OCI-LY7 (cell line): ENCODE data around the gene FN3K. TPM values are rescaled to one million over a fixed set of nuclear protein-coding genes. Genes with fewer than 3 reads are reported as not detected.

Experiments used
- BruUV-seq: library from RNA; stranded (reverse); fragments of 400-500 nt; replicated peaks from 2 replicates; lab custom pipeline; 2021; lab: Mats Ljungman, UMichigan
- CTCF ChIA-PET: fragments of 300-600 bp; sonication (Branson Sonifier 250); formaldehyde crosslinking; loops from one replicate; lab custom pipeline; 2022; ENCODE audit warnings: antibody characterized with exemption; ENCODE audit not compliant: unreplicated experiment; lab: Charles Lee
- POLR2A ChIA-PET: fragments of 300-600 bp; sonication (Branson Sonifier 250); formaldehyde crosslinking; loops from one replicate; lab custom pipeline; 2022; ENCODE audit warnings: antibody characterized with exemption; lab: Charles Lee
- DNase-seq: peaks from one replicate; pipeline ENCODE4 v3.0.0-alpha.2; 2015; ENCODE audit warnings: low spot score
- H2AFZ ChIP-seq: fragments of 200-600 bp; sonication (generic), shearing (Covaris generic); 2 replicates; pipeline ENCODE4 v1.6.1; 2014; ENCODE audit warnings: mild to moderate bottlenecking, antibody characterized with exemption, low read length, moderate library complexity
- H3K27ac ChIP-seq: fragments of 200-600 bp; sonication (generic); 2 replicates; pipeline ENCODE4 v1.5.1; 2014; ENCODE audit warnings: mixed run types, low read depth, mild to moderate bottlenecking, moderate library complexity, low read length, inconsistent platforms; ENCODE audit not compliant: poor library complexity, severe bottlenecking
- H3K36me3 ChIP-seq: fragments of 200-600 bp; sonication (generic); 2 replicates; pipeline ENCODE4 v1.6.1; 2014; ENCODE audit warnings: mild to moderate bottlenecking, antibody characterized with exemption, low read length, moderate library complexity, mixed read lengths; ENCODE audit not compliant: insufficient read depth
- H3K4me1 ChIP-seq: fragments of 200-600 bp; sonication (generic); 2 replicates; pipeline ENCODE4 v1.5.1; 2014; ENCODE audit warnings: mild to moderate bottlenecking, low read length; ENCODE audit not compliant: insufficient read depth, poor library complexity, severe bottlenecking
- H3K4me2 ChIP-seq: fragments of 200-600 bp; sonication (generic); 2 replicates; pipeline ENCODE4 v1.6.1; 2014; ENCODE audit warnings: mild to moderate bottlenecking, low read length
- H3K4me3 ChIP-seq: fragments of 200-600 bp; sonication (generic); 2 replicates; pipeline ENCODE4 v1.5.1; 2014; ENCODE audit warnings: mild to moderate bottlenecking, low read depth, low read length; ENCODE audit not compliant: poor library complexity, severe bottlenecking
- H3K79me2 ChIP-seq: fragments of 200-600 bp; sonication (generic); 2 replicates; pipeline ENCODE4 v1.6.1; 2016; ENCODE audit warnings: low read depth, mild to moderate bottlenecking, low read length, moderate library complexity, mixed read lengths; ENCODE audit not compliant: insufficient read depth
- H3K9me2 ChIP-seq: fragments of 200-600 bp; sonication (generic); 2 replicates; pipeline ENCODE4 v1.6.1; 2016; ENCODE audit warnings: mild to moderate bottlenecking, low read length, mixed read lengths; ENCODE audit not compliant: insufficient read depth
- H3K9me3 ChIP-seq: fragments of 200-600 bp; sonication (generic); 2 replicates; pipeline ENCODE4 v1.6.1; 2014; ENCODE audit warnings: mild to moderate bottlenecking, mixed run types, low read length, mixed read lengths
- H4K20me1 ChIP-seq: fragments of 200-600 bp; sonication (generic); 2 replicates; pipeline ENCODE4 v1.6.1; 2014; ENCODE audit warnings: mild to moderate bottlenecking, antibody characterized with exemption, low read length, moderate library complexity, mixed read lengths; ENCODE audit not compliant: insufficient read depth
- CTCF ChIP-seq: fragments of 200-600 bp; sonication (generic); conservative IDR thresholded peaks from 2 replicates; pipeline ENCODE4 v1.5.1; 2014; ENCODE audit warnings: mild to moderate bottlenecking, antibody characterized with exemption, low read length, moderate library complexity, mixed read lengths
- EZH2phosphoT487 ChIP-seq: fragments of 200-600 bp; sonication (generic); IDR thresholded peaks from 2 replicates; pipeline ENCODE4 v1.6.1; 2018; ENCODE audit warnings: low read depth, borderline replicate concordance, mild to moderate bottlenecking, mixed run types, antibody characterized with exemption, low read length, moderate library complexity, mixed read lengths
- intact Hi-C: fragments of 100-400 bp; cut with micrococcal nuclease; formaldehyde crosslinking; loops from one replicate; pipeline ENCODE4 v1.10.0; 2022; ENCODE audit not compliant: unreplicated experiment
- total RNA-seq, 2 experiments: library from RNA; depleted of rRNA in 1 of 2; stranded (reverse); fragments of >200 nt in 1 of 2; shearing (Covaris generic) in 1 of 2; gene quantifications; 2 replicates each; pipeline ENCODE4 v1.2.3, GENCODE V29; 2014 to 2022

The FN3K gene
- total RNA-seq, 2 experiments from 2014 or later = 3.8 to 32.3 TPM

GRCh38 chr17:82793974-82794630, 58.7 kb downstream of the FN3K start:
- H3K4me2 ChIP-seq = no peak overlapping the region
- no peaks in the 10 kb centered on the region for H3K79me2 ChIP-seq
- no peak overlapping the region for H3K4me3 ChIP-seq
- no peaks in the 10 kb centered on the region for H3K9me2 ChIP-seq
- H2AFZ ChIP-seq = no peak overlapping the region
- DNase-seq = no peak
- ChIA-PET POLR2A (interaction anchor here (0.9 kb wide), 1 partner anchor 81 kb away, joined by 4 read pairs; no protein-coding TSS in a partner anchor), CTCF (no interaction called here)
- H3K27ac ChIP-seq = no peak overlapping the region
- H3K4me1 ChIP-seq = peaks cover 4% of the 10 kb centered on the region
- no peaks in the 10 kb centered on the region for H3K9me3 ChIP-seq
- BruUV-seq = no TSS peak
- intact Hi-C loops = no loop called here
- H4K20me1 ChIP-seq = no peaks in the 10 kb centered on the region
- peaks cover 55% of the 10 kb centered on the region for H3K36me3 ChIP-seq
- TF ChIP-seq CTCF = no peak
- TF ChIP-seq EZH2phosphoT487 = no peak

GRCh38 chr17:82794781-82795482, 59.5 kb downstream of the FN3K start:
- Histone ChIP-seq H3K4me2 (no peak overlapping the region), H3K4me1 (no peaks in the 10 kb centered on the region), H3K36me3 (peaks cover 54% of the 10 kb centered on the region), H3K27ac (no peak overlapping the region), H4K20me1 (no peaks in the 10 kb centered on the region), H3K4me3 (no peak overlapping the region), H2AFZ (no peak overlapping the region), H3K9me3 (no peaks in the 10 kb centered on the region), H3K9me2 (no peaks in the 10 kb centered on the region), H3K79me2 (no peaks in the 10 kb centered on the region)
- no TSS peak for BruUV-seq
- intact Hi-C loops = no loop called here
- TF ChIP-seq EZH2phosphoT487 = no peak
- TF ChIP-seq CTCF = no peak
- no peak for DNase-seq
- CTCF ChIA-PET = no interaction called here
- POLR2A ChIA-PET = no interaction called here

GRCh38 chr17:82795615-82796014, 60.2 kb downstream of the FN3K start:
- intact Hi-C loops = no loop called here
- CTCF ChIA-PET = no interaction called here

More at GRCh38 chr17:82795615-82796014, 60.2 kb downstream of the FN3K start:
- no TSS peak for BruUV-seq
- Histone ChIP-seq H3K9me3 (no peaks in the 10 kb centered on the region), H2AFZ (no peak overlapping the region), H3K4me3 (no peak overlapping the region), H3K79me2 (no peaks in the 10 kb centered on the region), H3K36me3 (peaks cover 54% of the 10 kb centered on the region), H3K4me1 (no peaks in the 10 kb centered on the region), H3K9me2 (no peaks in the 10 kb centered on the region), H3K4me2 (no peak overlapping the region), H3K27ac (no peak overlapping the region), H4K20me1 (no peaks in the 10 kb centered on the region)
- TF ChIP-seq CTCF (no peak), EZH2phosphoT487 (no peak)
- DNase-seq = no peak
- POLR2A ChIA-PET = no interaction called here
